Heart left ventricle (tissue), 16 donors: ENCODE data around the gene ZNF544. TPM values are rescaled to one million over a fixed set of nuclear protein-coding genes. Genes with fewer than 3 reads are reported as not detected.
"Not testable (repeated sequence)": the region's sequence is repeated elsewhere in the genome, so short reads cannot be mapped to it uniquely, and the experiment has no call there.

Experiments
- ATAC-seq, 4 donors: fragments of 200-7000 bp; cut with Tn5 transposase; one replicate each; pipeline ENCODE4 v1.9.1; 2020 to 2022; ENCODE audit warnings: moderate library complexity in 4 of 4, mild to moderate bottlenecking in 3 of 4, moderate number of reproducible peaks in 1 of 4
- DNase-seq, 5 donors: peaks; one replicate each; pipeline ENCODE4 v3.0.0-alpha.2; 2020
- H3K27ac ChIP-seq, 12 donors: fragments of 200-600 bp; sonication (generic) in 4 of 12; one replicate each; pipeline versions ENCODE4 v1.5.0 to v1.8.0; 2016 to 2022; ENCODE audit warnings: mild to moderate bottlenecking in 2 of 12
- H3K27me3 ChIP-seq, 9 donors: fragments of 200-600 bp; sonication (generic) in 2 of 9; one replicate each; pipeline versions ENCODE4 v1.5.1 to v1.8.0; 2016 to 2022; ENCODE audit warnings: mild to moderate bottlenecking in 3 of 9
- H3K36me3 ChIP-seq, 9 donors: fragments of 200-600 bp; sonication (generic) in 2 of 9; one replicate each; pipeline versions ENCODE4 v1.5.0 to v1.8.0; 2018 to 2022; ENCODE audit warnings: mild to moderate bottlenecking in 2 of 9
- H3K4me1 ChIP-seq, 12 donors: fragments of 200-600 bp; sonication (generic) in 4 of 12; one replicate each; pipeline versions ENCODE4 v1.5.0 to v1.8.0; 2016 to 2022; ENCODE audit warnings: mild to moderate bottlenecking in 3 of 12
- H3K4me3 ChIP-seq, 12 donors: fragments of 200-600 bp; sonication (generic) in 4 of 12; one replicate each; pipeline versions ENCODE4 v1.5.0 to v1.8.0; 2017 to 2022; ENCODE audit warnings: mild to moderate bottlenecking in 9 of 12, moderate library complexity in 4 of 12
- H3K9me3 ChIP-seq, 12 donors: fragments of 200-600 bp; sonication (generic) in 4 of 12; one replicate each; pipeline versions ENCODE4 v1.5.0 to v1.8.0; 2016 to 2022; ENCODE audit warnings: mild to moderate bottlenecking in 1 of 12
- CTCF ChIP-seq, 12 donors: fragments of 200-600 bp; sonication (generic) in 4 of 12; IDR thresholded peaks; one replicate each; pipeline versions ENCODE4 v1.5.0 to v1.8.0; 2018 to 2022; ENCODE audit warnings: antibody characterized with exemption in 12 of 12, mild to moderate bottlenecking in 5 of 12
- POLR2A ChIP-seq, 2 donors: fragments of 450-650 bp; IDR thresholded peaks; one replicate each; pipeline ENCODE4 v1.6.1; 2017; ENCODE audit warnings: antibody characterized with exemption in 2 of 2, mild to moderate bottlenecking in 2 of 2, moderate library complexity in 2 of 2
- WGBS, 4 donors: extraction: QIAGEN DNeasy Blood & Tissue Kit in 2 of 4; methylation state at CpG; one replicate each; pipeline versions ENCODE4 v1.1.5 to v1.1.7; 2013 to 2018; 5-methylcytosine and 5-hydroxymethylcytosine counted together
- intact Hi-C, 10 donors: fragments of 100-400 bp; cut with DNase I; formaldehyde crosslinking; loops; one replicate each; pipeline versions ENCODE4 v1.11.1 to v1.14.2; 2022
- polyA plus RNA-seq, 2 donors: library from polyadenylated mRNA; stranded (reverse); fragments of 200-250 nt; gene quantifications; one replicate each; pipeline ENCODE4 v1.2.3, GENCODE V29; 2013
- total RNA-seq, 9 donors: library from RNA; depleted of rRNA in 2 of 9; stranded (reverse); fragments of >200 nt in 2 of 9; fragmentation: NEBNext Ultra II Directional in 3 of 9; extraction: Animal tissue kit (Norgen Biotek cat#: 25700) in 3 of 9; gene quantifications; one replicate each; pipeline versions ENCODE4 v1.1.0 to v1.2.4, GENCODE V29; 2016 to 2023
- donor health status: ischemic (EF 13 %, LVEDD 7.1; RV severe dilation, severe dysfunction).
- donor health status: healthy with polysubstance abuse.
- donor health status: DM: no; HTN: yes; CAD: no.
- donor health status: DM: no; HTN: no; CAD: no.
- donor health status: ischemic (EF 25% LVEDD 6.9; RV normal size, moderate dysfunction).
- donor health status: ischemic (EF 25% LVEDD 5.7; RV mildly dilated, moderate dysfunction).
- donor health status: healthy.
- donor health status: DM: yes; HTN: yes; CAD: no.
- donor health status: ischemic (EF 35%, LVEDD 5.7; RV mildly dilated, moderate dysfunction).
- donor health status: nonischemic (EF 11% LVEDD 7.7; RV severe dilation, severe dysfunction).
- donor health status: DM: yes; HTN: yes; CAD: no.
- donor health status: PGD.
- donor health status: ischemic (EF 29% LVEDD 5.4; RV normal size, mild dysfunction).
- donor health status: nonischemic (EF 23%, LVEDD 6.1; RV moderate dilation, normal function).

ZNF544 gene
- total and polyA plus RNA-seq, 11 donors: 20.8 to 38.7 (median 22.3) TPM

DNA sequence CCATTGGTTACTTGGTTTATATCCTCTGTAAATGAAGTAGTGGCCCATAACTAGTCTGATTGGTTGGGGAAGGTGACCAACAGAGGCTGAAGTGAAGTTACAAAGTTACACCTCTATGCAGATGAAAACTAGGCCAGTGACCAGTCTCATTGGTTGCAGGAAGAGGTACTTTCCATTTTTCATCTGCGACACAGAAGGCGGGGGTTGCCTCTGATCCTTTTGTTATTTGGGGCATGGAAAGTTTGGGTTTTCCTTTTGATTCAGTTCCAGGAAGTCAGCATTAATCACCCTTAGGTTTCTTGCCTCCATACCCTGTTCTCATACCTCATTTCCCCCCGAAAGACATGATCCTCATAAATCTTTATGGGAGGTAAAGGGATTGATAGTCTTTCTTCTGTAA is 20.2 kb downstream of the ZNF544 start:
- no peak overlapping the region for H3K4me3 ChIP-seq
- DNase-seq (no peak), ATAC-seq (no peak)
- peaks cover 9 to 100% (median 97%) of the 10 kb centered on the region in 9 donors for H3K36me3 ChIP-seq
- H3K27me3 ChIP-seq: no peaks in the 10 kb centered on the region
- H3K9me3 ChIP-seq: peaks cover 4 to 100% (median 99%) of the 10 kb centered on the region in 12 donors
- intact Hi-C loops: no loop called here
- H3K27ac ChIP-seq: no peak overlapping the region
- TF ChIP-seq POLR2A (IDR thresholded peaks at IDR 0.05) (no peak), CTCF (IDR thresholded peaks at IDR 0.05) (no peak)
- H3K4me1 ChIP-seq: no peaks in the 10 kb centered on the region
- 95 to 99% (median 97%) methylated on average over 3 of the region's 3 CpGs for WGBS, 4 donors

DNA sequence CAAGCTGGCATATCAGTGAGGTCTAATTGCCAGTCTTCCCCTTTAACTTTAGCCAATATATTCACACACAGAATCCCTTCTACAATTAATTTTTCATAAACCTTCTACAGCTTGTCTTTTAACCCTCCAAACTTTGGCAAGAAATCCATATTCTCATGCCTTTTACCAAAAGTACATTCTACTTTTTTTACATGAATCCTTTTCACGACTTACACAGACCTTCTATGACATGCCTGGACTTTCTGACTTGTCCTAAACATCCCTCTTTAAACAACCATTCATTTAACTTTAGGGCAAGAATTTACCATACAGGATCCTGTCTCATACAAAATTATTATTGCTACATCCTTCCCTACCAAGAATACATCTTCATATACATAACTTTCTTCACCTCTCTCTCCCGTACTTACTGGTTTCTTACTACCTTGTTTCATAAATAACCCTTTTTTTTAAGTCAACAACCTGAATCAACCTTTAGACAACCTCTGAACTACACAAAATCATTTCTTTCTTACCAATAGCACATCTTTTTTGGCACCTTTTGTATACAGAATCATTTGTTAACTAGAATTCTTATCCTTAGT is 23.5 kb downstream of the ZNF544 start:
- H3K9me3 ChIP-seq: peaks cover 8 to 100% (median 100%) of the 10 kb centered on the region in 12 donors
- 95 to 98% (median 96%) methylated on average over 2 of the region's 2 CpGs for whole genome bisulfite sequencing, 4 donors
- no peak for TF ChIP-seq CTCF (IDR thresholded peaks at IDR 0.05)
- no peak for TF ChIP-seq POLR2A (IDR thresholded peaks at IDR 0.05)

DNA sequence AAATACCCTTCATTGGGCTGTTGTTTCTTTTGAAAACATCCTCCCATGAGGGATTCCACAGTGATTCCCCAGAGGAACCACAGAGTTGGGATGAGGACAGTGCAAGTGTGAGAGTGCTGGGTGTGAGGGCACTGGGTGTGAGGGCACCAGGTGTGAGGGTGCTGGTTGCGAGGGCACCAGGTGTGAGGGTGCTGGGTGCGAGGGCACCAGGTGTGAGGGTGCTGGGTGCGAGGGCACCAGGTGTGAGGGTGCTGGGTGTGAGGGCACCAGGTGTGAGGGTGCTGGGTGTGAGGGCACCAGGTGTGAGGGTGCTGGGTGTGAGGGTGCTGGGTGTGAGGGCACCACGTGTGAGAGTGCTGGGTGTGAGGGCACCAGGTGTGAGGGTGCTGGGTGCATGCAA is 29.5 kb downstream of the ZNF544 start:
- not testable (repeated sequence) for ATAC-seq

More for the DNA sequence above, 23.5 kb downstream of the ZNF544 start:
- H3K4me3 ChIP-seq: no peak overlapping the region
- no peaks in the 10 kb centered on the region for H3K4me1 ChIP-seq
- no peak overlapping the region for H3K27ac ChIP-seq
- H3K27me3 ChIP-seq: no peaks in the 10 kb centered on the region
- DNase-seq (no peak), ATAC-seq (no peak)
- intact Hi-C loops: loop anchor here in 3 of 10 donors (5.0 to 10.0 kb wide), 2 partner anchors 35 to 57 kb away; no protein-coding TSS in a partner anchor
- H3K36me3 ChIP-seq: peaks cover 18 to 100% (median 91%) of the 10 kb centered on the region in 9 donors

DNA sequence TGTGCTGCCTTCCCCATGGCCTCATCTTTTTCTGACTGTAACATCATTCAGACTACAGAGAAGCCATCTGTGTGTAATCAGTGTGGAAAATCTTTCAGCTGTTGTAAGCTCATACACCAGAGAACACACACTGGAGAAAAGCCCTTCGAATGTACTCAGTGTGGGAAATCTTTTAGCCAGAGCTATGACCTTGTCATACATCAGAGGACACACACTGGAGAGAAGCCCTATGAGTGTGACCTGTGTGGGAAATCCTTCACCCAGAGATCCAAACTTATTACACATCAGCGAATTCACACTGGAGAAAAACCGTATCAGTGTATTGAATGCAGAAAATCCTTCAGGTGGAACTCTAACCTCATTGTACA is 32.9 kb downstream of the ZNF544 start:
- ATAC-seq (no peak), DNase-seq (no peak)
- H3K36me3 ChIP-seq: peaks cover 30 to 98% (median 67%) of the 10 kb centered on the region in 9 donors
- H3K27ac ChIP-seq: no peak overlapping the region
- no peak for TF ChIP-seq CTCF (IDR thresholded peaks at IDR 0.05)
- TF ChIP-seq POLR2A (IDR thresholded peaks at IDR 0.05): no peak
- no peaks in the 10 kb centered on the region for H3K4me1 ChIP-seq
- intact Hi-C loops: loop anchor here in 3 of 10 donors (5.0 to 10.0 kb wide), 3 partner anchors 57 to 134 kb away; no protein-coding TSS in a partner anchor
- no peak overlapping the region for H3K4me3 ChIP-seq
- WGBS, 4 donors: 94 to 99% (median 96%) methylated on average over 3 of the region's 3 CpGs
- H3K9me3 ChIP-seq: peaks cover 21 to 100% (median 99%) of the 10 kb centered on the region in 12 donors
- H3K27me3 ChIP-seq: no peaks in the 10 kb centered on the region

More for the DNA sequence above, 29.5 kb downstream of the ZNF544 start:
- H3K9me3 ChIP-seq: peaks cover 21 to 100% (median 99%) of the 10 kb centered on the region in 12 donors
- intact Hi-C loops: loop anchor here in 4 of 10 donors (5.0 to 10.0 kb wide), 3 partner anchors 61 to 276 kb away; no protein-coding TSS in a partner anchor
- peaks cover 40 to 99% (median 84%) of the 10 kb centered on the region in 9 donors for H3K36me3 ChIP-seq
- H3K4me3 ChIP-seq, DNase-seq, H3K4me1 ChIP-seq, H3K27ac ChIP-seq, H3K27me3 ChIP-seq: not testable (repeated sequence)
- 33 to 98% (median 84%) methylated on average over 3 to 4 of the region's 4 CpGs for WGBS, 4 donors
